A673 (cell line): ENCODE data around the gene NLRP3.

ENCODE experiments used
- EZH2 ChIP-seq: fragments of 200-600 bp; sonication (generic); IDR thresholded peaks from 2 replicates; pipeline ENCODE4 v1.6.1; 2017; ENCODE audit warnings: borderline replicate concordance, low read depth, mild to moderate bottlenecking, mixed read lengths, antibody characterized with exemption, low read length; ENCODE audit not compliant: poor library complexity, severe bottlenecking
- TF ChIP-seq, protein P1 (sequence below): fragments of 300-800, 200-600 bp; sonication (generic); conservative IDR thresholded peaks from 2 replicates; pipeline ENCODE4 v1.5.1; 2017; ENCODE audit warnings: low read depth, mild to moderate bottlenecking, antibody characterized with exemption, low read length, moderate library complexity, mixed read lengths

- TF ChIP-seq, protein P1, sequence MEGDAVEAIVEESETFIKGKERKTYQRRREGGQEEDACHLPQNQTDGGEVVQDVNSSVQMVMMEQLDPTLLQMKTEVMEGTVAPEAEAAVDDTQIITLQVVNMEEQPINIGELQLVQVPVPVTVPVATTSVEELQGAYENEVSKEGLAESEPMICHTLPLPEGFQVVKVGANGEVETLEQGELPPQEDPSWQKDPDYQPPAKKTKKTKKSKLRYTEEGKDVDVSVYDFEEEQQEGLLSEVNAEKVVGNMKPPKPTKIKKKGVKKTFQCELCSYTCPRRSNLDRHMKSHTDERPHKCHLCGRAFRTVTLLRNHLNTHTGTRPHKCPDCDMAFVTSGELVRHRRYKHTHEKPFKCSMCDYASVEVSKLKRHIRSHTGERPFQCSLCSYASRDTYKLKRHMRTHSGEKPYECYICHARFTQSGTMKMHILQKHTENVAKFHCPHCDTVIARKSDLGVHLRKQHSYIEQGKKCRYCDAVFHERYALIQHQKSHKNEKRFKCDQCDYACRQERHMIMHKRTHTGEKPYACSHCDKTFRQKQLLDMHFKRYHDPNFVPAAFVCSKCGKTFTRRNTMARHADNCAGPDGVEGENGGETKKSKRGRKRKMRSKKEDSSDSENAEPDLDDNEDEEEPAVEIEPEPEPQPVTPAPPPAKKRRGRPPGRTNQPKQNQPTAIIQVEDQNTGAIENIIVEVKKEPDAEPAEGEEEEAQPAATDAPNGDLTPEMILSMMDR: no peak
- no peak for TF ChIP-seq EZH2
Measured at GRCh38 chr1:247469141-247469535, 53.2 kb downstream of the NLRP3 start.
